Fibroblast of upper back skin (primary cell): ENCODE results near the gene ARL11.
A peak's percentile ranks its signal among the peaks of the same experiment; 100 is the strongest.

Experiments
- DNase-seq: peaks from one replicate; pipeline ENCODE4 v3.0.0-alpha.2; 2013

Gene ARL11

DNA sequence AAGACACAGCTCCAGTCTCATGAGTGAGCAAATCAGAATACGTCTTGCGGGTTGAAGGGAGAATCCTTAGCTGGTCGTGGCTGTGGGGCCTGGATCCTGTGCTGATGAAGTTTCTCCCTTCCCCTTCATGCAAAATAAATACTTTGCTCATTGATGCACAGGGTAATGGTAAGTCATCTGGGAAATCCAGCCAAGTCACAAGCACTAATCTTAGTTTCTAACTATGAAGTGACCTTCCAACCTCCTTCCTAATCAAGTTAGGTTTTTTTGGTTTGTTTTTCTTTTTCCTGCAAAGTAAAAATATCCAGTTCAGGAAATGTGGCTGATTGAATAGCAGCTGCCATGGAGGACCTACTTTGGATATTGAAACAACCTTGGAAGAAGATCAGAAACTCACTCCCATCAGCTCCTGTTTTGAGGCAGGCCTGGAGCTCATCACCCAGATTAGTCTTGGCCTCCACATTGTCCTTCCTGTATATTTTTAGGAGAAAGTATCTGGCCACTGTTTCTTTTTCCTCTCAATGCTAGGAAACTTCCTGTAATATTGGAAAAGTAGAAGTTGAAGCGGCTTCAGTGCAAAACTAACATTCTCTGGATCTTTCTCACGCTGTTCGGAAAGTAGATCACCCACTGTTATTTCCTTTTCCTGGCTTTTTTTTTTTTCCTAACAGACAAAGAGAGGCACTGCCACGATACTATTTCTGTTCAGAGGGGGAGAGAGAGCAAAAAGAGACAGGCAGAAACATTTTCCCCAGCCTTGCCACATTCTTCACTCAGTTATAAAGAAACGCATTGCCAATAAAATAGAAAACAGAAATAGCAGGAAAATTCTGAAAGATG, 12.3 kb upstream of the ARL11 start:
- DNase-seq, result no peak

DNA sequence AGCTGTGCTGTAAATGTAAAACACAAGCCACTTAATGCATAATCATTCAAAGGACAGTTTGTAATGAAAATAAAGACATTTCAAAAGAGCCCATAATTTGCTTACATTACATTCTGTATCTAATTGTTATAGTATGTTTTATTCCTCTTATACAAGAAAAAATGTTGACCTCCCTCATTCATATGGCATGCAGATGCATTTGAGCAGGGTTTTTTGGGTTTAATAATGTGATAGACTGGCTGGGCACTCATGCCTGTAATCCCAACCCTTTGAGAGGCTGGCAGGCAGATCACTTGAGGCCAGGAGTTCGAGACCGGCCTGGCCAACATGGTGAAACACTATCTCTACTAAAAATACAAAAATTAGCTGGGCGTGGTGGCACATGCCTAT, 11.6 kb upstream of the ARL11 start:
- no peak for DNase-seq

- DNase-seq, result no peak
Measured at GRCh38 chr13:49620170-49620621, 8.1 kb upstream of the ARL11 start.

DNA sequence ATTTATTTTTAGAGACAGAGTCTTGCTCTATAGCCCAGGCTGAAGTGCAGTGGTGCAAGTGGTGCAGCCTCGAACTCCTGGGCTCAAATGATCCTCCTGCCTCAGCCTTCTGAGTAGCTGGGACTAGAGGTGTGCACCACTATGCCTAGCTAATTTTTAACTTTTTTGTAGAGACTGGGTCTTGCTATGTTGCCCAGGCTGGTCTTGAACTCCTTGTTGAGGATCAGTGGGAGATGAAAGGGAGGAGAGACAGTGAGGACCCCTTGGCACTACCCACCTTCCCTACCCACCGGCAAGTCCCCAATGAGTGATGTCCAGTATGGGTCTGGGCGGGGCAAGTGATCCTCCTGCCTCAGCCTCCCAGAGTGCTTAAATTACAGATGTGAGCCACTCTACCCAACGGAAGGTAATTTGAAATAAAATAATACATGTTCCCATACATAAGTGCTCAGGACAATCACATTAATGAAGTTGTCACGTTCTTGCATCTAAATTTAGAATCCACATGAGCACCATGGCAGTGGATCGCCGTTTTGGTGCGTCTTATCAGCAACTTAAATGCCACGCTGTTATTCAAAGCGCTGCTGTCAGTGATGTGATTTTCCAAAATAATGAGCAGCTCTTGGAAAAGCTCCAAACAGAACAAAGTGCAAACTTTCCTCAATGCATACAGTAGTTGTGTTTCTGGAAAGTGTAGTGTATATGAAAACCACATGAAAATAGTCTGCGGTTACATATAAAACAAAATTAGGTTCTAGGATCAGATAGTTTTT, 5.9 kb upstream of the ARL11 start:
- DNase-seq, result no peak

GRCh38 chr13:49624229-49624628, 4.1 kb upstream of the ARL11 start:
- DNase-seq, result no peak

DNA sequence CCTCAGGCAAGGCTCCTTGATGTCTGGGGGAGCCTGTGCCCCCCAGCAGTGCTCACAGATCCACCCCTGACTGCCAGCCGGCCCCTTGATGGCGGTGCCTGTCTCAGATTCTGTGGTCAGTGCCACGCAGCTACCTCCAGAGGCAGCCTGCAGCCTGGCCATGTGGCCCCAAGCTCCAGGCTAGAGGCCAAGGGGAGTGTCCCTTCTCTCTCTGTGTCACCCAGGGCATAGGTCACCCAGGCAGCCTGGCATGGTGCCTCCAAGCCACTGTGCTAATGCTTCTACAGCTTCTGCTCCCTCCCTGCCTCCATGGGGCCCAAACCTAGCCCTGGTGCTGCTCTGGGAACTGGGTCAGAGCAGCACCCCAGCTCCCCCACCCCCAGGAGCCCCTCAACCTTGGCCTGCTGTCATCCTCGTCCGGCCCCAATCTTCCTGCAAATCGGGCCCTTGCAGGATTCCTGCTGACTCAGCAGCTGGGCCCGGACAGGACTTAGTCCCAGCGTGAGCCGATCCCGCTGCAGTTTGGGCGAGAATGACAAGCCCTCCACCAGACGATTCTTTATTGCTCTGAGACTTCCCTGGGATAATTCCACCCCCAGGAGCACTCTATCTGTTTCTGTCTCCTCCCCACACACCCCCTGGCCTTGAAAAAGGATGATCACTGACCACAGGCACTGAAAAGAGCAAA, 2.8 kb upstream of the ARL11 start:
- DNase-seq, result no peak

GRCh38 chr13:49629196-49629938, 1.1 kb downstream of the ARL11 start:
- no peak for DNase-seq

- DNase-seq, result no peak
Measured at GRCh38 chr13:49629947-49630346, 1.6 kb downstream of the ARL11 start.

- no peak for DNase-seq
Measured at GRCh38 chr13:49630580-49630979, 2.3 kb downstream of the ARL11 start.

- no peak for DNase-seq
Measured at GRCh38 chr13:49632156-49632555, 3.8 kb downstream of the ARL11 start.

DNA sequence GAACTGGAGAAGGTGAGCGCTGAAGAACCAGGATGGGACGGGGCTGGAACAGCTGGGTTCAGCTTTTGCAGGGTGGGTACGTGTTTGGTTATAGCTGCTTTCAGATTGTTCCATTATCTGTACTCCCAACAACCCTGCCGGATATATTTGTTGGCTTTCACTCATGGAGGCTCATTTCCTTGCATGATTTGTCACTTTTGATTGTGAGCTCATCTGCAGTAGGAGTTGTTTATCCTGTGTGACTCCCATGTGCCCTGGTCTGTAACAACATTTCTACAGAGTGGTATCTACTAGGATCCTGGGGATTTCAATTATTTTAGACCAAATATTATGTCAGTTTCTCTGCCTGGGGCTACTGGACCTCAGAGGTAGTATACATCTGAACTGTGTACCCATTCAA, 5.4 kb downstream of the ARL11 start:
- DNase-seq, result no peak

DNA sequence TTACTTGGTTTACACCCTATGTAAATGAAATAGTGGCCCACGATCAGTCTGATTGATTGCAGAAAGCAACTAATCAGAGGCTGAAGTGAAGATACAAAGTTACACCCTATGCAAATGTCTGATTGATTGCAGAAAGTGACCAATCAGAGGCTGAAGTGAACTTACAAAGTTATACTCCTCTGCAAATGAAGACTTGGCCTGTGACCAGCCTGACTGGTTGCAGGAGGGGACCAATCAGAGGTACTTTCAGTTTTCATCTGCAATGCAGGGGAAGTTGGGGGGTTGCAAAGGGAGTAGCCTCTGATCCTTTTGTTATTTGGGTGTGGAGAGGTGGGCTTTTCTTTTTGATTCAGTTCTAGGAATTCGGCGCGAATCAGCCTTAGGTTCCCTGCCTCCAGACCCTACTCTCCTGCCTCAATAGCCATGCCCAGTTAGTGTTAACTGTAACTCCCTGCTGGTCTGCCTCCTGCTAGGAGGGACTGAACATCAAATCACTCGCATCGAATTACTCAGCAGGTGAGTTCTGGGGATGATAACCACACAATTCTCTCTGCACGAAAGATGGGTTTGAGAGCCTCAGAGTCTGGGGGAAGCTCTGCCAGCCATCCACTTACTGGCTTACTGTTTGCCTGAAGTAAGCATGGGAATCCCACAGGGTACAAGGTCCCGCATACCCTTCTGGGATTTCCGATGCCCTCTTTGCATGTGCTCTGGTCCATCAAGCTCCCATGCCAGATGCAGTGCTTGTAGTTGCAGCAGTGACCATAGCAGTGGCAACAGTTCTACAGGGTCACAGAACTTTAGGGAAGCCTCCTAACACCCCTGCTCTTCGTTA, 7.5 kb downstream of the ARL11 start:
- DNase-seq, result peak; percentile 68

DNA sequence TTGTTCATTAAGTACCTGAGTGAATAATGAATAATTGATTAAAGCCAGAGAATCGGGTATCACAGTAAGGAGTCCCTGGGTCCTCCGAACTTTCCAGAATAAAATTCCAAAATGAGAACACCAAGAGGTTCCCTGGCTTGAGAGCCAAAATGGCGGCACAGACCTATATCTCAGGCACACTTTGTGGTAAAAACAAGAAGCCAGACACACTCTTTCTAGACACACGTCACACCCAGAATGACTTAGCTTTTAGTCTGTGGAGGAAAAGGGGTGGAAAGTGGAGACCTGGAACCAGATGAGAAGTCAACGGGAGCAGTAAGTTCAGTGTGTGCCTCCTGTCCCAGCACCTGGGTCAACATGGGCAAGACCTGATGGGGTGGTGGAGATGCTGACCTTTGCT, 8.4 kb downstream of the ARL11 start:
- no peak for DNase-seq

DNA sequence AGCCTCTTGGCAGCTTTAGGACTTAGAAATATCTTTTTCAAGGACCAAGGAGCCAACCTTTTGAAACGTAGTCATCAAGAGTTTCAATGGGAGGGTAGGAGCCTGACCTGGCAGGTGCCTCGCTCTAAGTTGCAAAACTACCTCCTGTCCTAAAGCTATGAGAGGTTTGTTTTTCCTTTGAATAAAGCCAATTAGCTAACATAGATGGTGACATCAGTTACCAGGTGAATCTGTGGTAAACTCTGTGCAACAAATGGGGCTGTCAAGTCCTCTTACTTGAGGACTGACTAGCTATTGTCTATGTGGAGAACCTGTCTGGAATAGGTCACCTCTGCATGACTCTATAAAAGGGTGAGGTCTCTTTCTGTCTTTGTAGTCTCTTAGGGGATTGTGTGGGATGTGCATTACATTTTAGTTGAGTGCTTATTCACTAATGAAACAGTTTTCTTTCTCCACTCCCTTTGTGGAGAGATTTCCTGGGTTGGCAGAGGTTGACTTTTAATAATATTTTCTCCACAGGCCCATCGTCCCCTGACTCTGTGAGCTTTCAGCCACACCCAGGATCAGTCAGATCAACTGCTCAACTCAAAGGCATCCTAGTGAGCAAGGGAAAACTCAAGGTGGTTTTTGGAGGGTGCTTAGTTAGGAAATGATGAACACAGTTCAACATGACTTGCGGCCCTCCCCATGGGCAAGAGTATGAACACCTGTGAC, 9.9 kb downstream of the ARL11 start:
- DNase-seq, result no peak

DNA sequence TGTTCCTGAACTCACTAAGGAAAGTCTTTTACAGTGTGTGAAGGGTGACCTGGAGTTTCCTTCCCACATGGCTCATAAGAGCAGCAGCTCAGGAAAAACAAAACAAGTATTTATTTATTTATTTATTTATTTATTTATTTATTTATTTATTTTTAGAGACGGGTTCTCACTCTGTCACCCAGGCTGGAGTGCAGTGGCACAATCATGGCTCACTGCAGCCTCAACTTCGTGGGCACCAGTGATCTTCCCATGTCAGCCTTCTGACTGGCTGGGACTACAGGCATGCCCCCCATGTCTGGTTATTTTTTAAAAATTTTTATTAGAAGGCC, 10.4 kb downstream of the ARL11 start:
- DNase-seq, result no peak

- peak; percentile 50 for DNase-seq
Measured at GRCh38 chr13:49641801-49642291, 13.5 kb downstream of the ARL11 start.

GRCh38 chr13:49643035-49643646, 14.8 kb downstream of the ARL11 start:
- DNase-seq, result no peak

DNA sequence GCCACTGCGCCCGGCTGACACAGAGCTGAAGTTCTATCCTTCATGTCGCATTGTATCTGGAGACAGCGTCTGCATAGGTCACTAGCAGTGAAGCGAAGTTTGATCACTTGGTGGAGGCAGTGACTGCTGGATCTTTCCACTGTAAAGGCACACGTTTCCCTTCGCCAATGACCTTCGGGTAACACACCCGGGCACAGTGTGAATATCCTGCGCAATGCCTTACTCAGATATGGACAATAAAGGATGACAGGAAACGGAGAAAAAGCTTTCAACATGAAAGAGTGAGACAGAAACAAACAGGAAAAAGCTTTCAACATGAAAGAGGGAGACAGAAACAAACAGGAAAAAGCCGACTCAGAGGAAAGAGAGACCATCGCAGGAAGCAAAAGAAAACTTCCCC, 17.1 kb downstream of the ARL11 start:
- no peak for DNase-seq

DNA sequence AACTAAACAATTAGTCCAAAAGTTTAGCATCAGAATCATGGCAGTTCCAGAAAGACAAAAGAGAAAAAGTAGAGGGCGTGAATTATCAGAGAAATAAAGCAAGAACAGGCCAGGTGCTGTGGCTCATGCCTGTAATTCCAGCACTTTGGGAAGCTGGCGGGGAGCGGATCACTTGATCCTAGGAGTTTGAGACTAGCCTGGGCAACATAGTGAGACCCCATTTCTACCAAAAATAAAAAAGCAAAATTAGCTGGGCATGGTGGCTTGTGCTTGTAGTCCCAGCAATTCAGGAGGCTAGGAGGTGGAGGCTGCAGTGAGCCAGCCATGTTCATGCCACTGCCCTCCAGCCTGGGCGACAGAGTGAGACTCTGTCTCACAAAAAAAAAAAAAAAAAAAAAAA, 18.4 kb downstream of the ARL11 start:
- DNase-seq, result no peak

DNA sequence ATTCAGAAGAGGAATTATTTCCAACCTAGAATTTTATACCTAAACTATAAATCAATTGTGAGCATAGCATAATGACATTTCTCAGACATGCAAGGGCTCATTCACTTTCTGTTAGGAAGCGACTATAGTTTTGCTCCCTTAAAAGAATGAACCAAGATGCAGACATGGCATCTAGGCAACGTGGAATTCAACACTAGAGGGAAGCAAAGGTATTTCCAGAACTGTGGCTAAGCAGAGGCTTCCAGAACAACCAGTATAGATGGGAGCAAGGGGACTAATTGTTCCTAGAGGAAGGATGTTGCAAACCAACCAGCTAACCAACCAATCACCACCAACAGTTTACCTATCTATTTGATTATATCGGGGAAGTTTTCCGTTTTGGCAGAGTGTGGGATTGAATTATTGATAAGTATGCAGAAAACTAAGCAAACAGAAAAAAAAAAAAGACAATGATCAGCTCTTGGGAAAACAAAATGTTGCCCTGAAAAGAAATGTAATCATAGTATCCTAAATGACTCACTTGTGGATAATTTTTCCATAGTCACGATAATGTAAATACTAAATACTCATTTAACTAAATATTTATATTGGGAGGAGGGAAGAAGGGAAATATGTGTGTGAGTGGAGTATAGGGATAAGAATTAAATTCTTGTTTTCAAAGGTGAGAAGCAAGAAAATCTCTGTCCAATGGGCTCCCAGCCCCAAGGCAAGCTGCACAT, 21.1 kb downstream of the ARL11 start:
- DNase-seq, result peak; percentile 49
